ENCODE results near the gene PSMA8.

Gene PSMA8

GRCh38 chr18:26133652-26134051 lies at the start of gene PSMA8:
TSS of gene PSMA8 (plus strand) at chr18:26133869. CDS start at chr18:26133966, 97 bp downstream.
- TF ChIP-seq GATA3 (IDR thresholded peaks at IDR 0.05; ENCODE audit: low read depth, low read length) = no peak
- no peak for TF ChIP-seq GATA2 (IDR thresholded peaks at IDR 0.05; ENCODE audit: low read depth, low read length)

DNA sequence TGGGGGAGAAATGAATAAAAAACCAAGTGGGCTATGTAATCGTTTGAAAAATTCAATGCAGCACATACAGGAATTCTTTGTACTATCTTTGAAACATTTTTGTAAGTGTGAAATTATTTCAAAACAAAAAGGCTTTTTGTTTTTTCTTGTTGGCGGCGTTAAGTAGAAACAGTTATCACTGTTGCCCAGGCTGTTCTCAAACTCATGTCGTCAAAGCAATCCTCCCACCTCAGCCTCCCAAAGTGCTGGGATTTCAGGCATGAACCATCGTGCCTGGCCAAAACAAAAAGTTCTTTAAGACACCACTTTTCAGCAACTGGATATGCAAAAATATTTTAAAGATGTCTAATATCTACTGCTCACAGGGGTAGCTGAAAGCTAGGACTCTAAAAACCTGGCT lies 48.6 kb upstream of the PSMA8 start:
- TF ChIP-seq GATA2 (IDR thresholded peaks at IDR 0.05; ENCODE audit: low read depth, low read length) (no peak), GATA3 (IDR thresholded peaks at IDR 0.05; ENCODE audit: low read depth, low read length) (no peak)

DNA sequence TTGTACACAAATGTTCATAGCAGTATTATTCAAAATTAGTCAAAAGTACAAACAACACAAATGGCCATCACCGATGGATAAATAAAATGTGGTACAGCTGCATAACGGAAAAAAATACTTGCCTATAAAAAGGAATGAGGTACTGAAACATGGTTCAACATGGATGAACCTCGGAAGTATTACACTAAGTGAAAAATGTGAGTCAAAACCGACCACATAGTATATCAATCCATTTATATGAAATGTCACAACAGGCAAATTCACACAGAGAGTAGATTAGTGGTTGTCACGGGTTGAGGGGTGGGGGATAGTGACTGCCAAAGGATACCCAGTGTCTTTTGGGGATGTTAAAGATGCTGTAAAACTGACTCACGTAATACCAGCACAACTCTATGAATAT lies 46.7 kb upstream of the PSMA8 start:
- TF ChIP-seq GATA2 (IDR thresholded peaks at IDR 0.05; ENCODE audit: low read depth, low read length) = no peak

DNA sequence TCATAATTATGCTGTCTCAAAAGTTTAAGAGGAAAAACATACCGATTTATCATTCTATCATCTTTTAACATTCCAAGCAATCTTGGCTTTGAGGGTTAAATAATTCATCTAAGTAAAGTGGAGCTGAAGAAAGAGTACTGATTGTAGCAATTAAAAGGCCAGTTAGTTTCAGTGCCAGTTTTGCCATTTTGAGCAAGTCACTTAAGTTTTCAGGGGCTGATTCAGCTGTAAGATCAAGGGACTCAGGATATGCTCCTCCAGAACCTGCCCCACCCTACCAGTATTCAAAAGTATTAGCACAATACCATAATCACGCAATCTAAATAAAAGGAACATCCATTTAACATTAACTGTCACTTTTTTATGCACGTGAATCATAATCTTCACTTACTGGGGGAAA lies 45.2 kb upstream of the PSMA8 start:
- TF ChIP-seq GATA3 (IDR thresholded peaks at IDR 0.05; ENCODE audit: low read depth, low read length) (no peak), GATA2 (IDR thresholded peaks at IDR 0.05; ENCODE audit: low read depth, low read length) (no peak)

DNA sequence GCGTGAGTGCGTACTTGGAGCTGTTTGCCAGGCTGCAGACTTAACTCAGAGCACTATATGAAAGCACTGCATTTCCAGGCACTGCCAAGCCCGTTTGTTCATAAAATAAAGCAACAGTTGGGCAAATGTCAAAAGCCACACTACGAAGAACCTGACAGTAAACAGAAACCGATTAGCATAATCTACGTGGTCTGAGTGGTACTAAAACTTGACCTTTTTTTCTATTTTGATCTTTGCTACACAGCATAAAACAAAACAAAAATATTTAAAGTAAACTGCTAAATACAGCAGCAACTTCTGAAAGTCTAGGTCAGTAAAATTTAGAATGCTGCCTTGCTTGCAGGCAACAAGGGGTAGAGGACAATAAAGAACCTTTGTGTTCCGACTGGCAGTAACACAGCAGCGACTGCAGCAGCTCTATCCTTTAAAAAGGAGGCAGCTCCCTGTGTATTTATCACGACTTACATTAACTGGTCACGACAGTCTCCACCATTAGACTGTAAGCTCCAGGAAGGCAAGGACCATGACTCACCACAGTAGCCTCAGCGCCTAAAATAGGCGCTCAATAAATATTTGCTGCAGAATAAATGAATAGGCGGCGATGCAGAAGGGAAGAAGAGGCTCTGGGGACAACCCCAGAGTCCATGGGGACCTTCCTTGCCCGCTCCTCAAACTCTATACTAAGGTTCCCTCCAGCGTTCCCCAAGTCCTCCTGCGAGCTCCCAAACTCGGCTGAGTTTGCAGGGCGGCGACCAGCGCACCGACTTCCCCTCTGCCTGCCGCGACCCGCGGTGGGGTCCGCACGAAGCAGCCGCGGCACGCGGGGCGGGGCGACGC lies 44.2 kb upstream of the PSMA8 start:
- TF ChIP-seq GATA2 (IDR thresholded peaks at IDR 0.05; ENCODE audit: low read depth, low read length) = no peak
- no peak for TF ChIP-seq GATA3 (IDR thresholded peaks at IDR 0.05; ENCODE audit: low read depth, low read length)

- no peak for TF ChIP-seq GATA3 (IDR thresholded peaks at IDR 0.05; ENCODE audit: low read depth, low read length)
These were observed 43.3 kb upstream of the PSMA8 start, which contains the start of gene SS18 for GRCh38 chr18:26090130-26091046. TSS of gene SS18 (minus strand) at chr18:26090613. CDS start at chr18:26090569, 44 bp downstream.

GRCh38 chr18:26091047-26091630 lies 42.5 kb upstream of the PSMA8 start:
- TF ChIP-seq GATA3 (IDR thresholded peaks at IDR 0.05; ENCODE audit: low read depth, low read length) (no peak), GATA2 (IDR thresholded peaks at IDR 0.05; ENCODE audit: low read depth, low read length) (no peak)

DNA sequence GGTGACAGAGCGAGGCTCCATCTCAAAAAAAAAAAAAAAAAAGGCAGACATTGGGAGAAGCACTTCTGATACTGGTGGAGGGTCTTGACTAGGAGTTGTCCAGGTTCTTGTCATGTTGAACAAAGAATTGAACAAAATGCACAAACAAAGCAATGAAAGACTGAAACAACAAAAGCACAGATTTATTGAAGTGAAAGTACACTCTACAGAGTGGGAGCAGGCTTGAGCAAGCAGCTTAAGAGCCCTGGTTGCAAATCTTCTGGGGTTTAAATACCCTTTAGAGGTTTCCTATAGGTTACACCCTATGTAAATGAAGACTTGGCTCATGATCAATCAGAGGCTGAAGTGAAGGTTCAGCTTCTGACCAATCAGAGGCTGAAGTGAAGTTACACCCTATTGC lies 36.8 kb upstream of the PSMA8 start:
- TF ChIP-seq GATA2 (IDR thresholded peaks at IDR 0.05; ENCODE audit: low read depth, low read length) (no peak), GATA3 (IDR thresholded peaks at IDR 0.05; ENCODE audit: low read depth, low read length) (no peak)

- TF ChIP-seq GATA3 (IDR thresholded peaks at IDR 0.05; ENCODE audit: low read depth, low read length) (no peak), GATA2 (IDR thresholded peaks at IDR 0.05; ENCODE audit: low read depth, low read length) (no peak)
These were observed 36.1 kb upstream of the PSMA8 start for GRCh38 chr18:26097563-26097962.

DNA sequence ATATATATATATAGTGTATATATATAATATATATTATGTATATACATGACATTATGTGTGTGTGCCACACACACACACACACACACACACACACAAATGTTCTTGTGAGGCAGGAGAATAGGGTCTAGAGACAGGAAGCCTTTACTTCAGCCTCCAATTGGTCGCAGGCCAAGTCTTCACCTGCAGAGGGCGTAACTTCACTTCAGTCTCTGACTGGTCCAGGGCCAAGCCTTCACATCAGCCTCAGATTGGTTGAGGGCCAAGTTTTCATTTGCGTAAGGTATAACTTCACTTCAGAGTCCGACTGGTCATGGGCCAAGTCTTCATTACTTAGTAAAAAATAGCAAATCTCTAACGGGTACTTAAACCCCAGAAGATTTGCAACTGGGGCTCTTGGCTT lies 30.1 kb upstream of the PSMA8 start:
- TF ChIP-seq GATA3 (IDR thresholded peaks at IDR 0.05; ENCODE audit: low read depth, low read length) (no peak), GATA2 (IDR thresholded peaks at IDR 0.05; ENCODE audit: low read depth, low read length) (no peak)

- TF ChIP-seq GATA2 (IDR thresholded peaks at IDR 0.05; ENCODE audit: low read depth, low read length) (no peak), GATA3 (IDR thresholded peaks at IDR 0.05; ENCODE audit: low read depth, low read length) (no peak)
These were observed 29.6 kb upstream of the PSMA8 start for GRCh38 chr18:26104035-26104434.

GRCh38 chr18:26119246-26119645 lies 14.4 kb upstream of the PSMA8 start:
- TF ChIP-seq GATA3 (IDR thresholded peaks at IDR 0.05; ENCODE audit: low read depth, low read length) (no peak), GATA2 (IDR thresholded peaks at IDR 0.05; ENCODE audit: low read depth, low read length) (no peak)

GRCh38 chr18:26121476-26121875 lies 12.2 kb upstream of the PSMA8 start:
- no peak for TF ChIP-seq GATA2 (IDR thresholded peaks at IDR 0.05; ENCODE audit: low read depth, low read length)
- TF ChIP-seq GATA3 (IDR thresholded peaks at IDR 0.05; ENCODE audit: low read depth, low read length) = no peak

GRCh38 chr18:26127786-26128185 lies 5.9 kb upstream of the PSMA8 start:
- TF ChIP-seq GATA2 (IDR thresholded peaks at IDR 0.05; ENCODE audit: low read depth, low read length) (no peak), GATA3 (IDR thresholded peaks at IDR 0.05; ENCODE audit: low read depth, low read length) (no peak)

Data from SH-SY5Y (cell line).